ENCODE measurements around the gene PCDHB11.
"Not testable (repeated sequence)": the region's sequence is repeated elsewhere in the genome, so short reads cannot be mapped to it uniquely, and the experiment has no call there.

Gene PCDHB11

DNA sequence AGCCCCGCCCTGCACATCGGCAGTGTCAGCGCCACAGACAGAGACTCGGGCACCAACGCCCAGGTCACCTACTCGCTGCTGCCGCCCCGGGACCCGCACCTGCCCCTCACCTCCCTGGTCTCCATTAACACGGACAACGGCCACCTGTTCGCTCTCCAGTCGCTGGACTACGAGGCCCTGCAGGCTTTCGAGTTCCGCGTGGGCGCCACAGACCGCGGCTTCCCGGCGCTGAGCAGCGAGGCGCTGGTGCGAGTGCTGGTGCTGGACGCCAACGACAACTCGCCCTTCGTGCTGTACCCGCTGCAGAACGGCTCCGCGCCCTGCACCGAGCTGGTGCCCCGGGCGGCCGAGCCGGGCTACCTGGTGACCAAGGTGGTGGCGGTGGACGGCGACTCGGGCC is 47.5 kb downstream of the PCDHB11 start:
- not testable (repeated sequence) for DNase-seq

GRCh38 chr5:141247434-141247833 is 48.0 kb downstream of the PCDHB11 start:
- not testable (repeated sequence) for DNase-seq

DNA sequence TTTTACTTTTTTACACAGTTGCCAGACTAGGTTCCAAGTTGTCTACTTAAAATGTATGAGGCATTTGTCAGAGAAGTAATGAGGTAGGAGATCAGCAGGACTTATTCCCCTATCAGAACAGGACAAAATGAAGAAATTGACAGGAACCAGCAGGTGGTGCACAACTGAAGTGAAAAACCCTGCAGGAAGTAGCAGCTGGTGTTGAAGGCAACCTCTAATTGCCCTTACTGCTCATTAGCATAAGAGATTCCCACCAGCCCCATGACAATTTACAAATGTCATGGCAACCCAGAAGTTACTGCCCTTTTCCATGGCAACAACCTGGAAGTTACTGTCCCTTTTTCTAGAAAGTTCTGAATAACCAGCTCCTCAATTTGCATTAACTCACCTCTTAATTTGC is 51.1 kb downstream of the PCDHB11 start:
- DNase-seq: no peak
